ENCODE data around the gene C19orf12. TPM values are rescaled to one million over a fixed set of nuclear protein-coding genes. Genes with fewer than 3 reads are reported as not detected.

C19orf12 gene
- total RNA-seq, 1 experiment from 2014 or later: 17.5 TPM

- no peaks in the 10 kb centered on the region for H3K9me3 Mint-ChIP-seq
- Histone ChIP-seq H4K91ac (ENCODE audit: insufficient read length, low read depth, low read length) (no peak overlapping the region), H2AFZ (ENCODE audit: low read length) (no peak overlapping the region), H3K4ac (ENCODE audit: low read depth, low read length) (no peak overlapping the region), H2BK15ac (ENCODE audit: low read depth, low read length) (no peak overlapping the region), H4K8ac (replicated peaks; ENCODE audit: insufficient read length, low read depth, low read length) (no peak overlapping the region), H4K5ac (ENCODE audit: insufficient read length, low read depth, low read length) (no peak overlapping the region), H2BK20ac (ENCODE audit: low read depth, low read length, poor library complexity, severe bottlenecking) (no peak overlapping the region), H2AK5ac (ENCODE audit: insufficient read length, low read length) (no peak overlapping the region), H4K20me1 (ENCODE audit: control insufficient read depth, insufficient read depth, insufficient read length) (no peaks in the 10 kb centered on the region), H3K4me2 (ENCODE audit: insufficient read depth, insufficient read length, low read length) (no peak overlapping the region), H3K18ac (ENCODE audit: insufficient read length, low read depth, low read length) (no peak overlapping the region), H2BK12ac (ENCODE audit: insufficient read length, low read depth, low read length) (no peak overlapping the region), H3T11ph (ENCODE audit: low read length) (no peak overlapping the region), H3K23me2 (ENCODE audit: insufficient read length, low read depth, low read length, poor library complexity, severe bottlenecking) (no peaks in the 10 kb centered on the region), H3K9me3 (ENCODE audit: control insufficient read depth, low read depth, low read length) (no peaks in the 10 kb centered on the region), H3K79me2 (ENCODE audit: insufficient read depth, low read length) (peaks cover 2% of the 10 kb centered on the region; the same call in 1 of the 2 replicates), H3K4me1 (ENCODE audit: insufficient read depth, low read length) (no peaks in the 10 kb centered on the region), H3K79me1 (ENCODE audit: insufficient read depth, low read depth, low read length, poor library complexity, severe bottlenecking) (peaks cover 3% of the 10 kb centered on the region), H3K9ac (ENCODE audit: extremely low read depth, insufficient read length, low read length) (no peak overlapping the region), H3K56ac (ENCODE audit: insufficient read length, low read depth, low read length) (no peak overlapping the region), H2BK120ac (ENCODE audit: low read depth, low read length, poor library complexity, severe bottlenecking) (no peak overlapping the region), H2BK5ac (ENCODE audit: insufficient read length, low read length) (no peak overlapping the region), H3K23ac (ENCODE audit: insufficient read length, low read depth, low read length) (no peak overlapping the region), H3K14ac (ENCODE audit: insufficient read depth, low read length) (no peak overlapping the region), H3K27me3 (ENCODE audit: insufficient read depth, low read length) (no peaks in the 10 kb centered on the region), H3K27ac (ENCODE audit: insufficient read length, low read depth, low read length) (no peak overlapping the region)
- WGBS (ENCODE audit: extremely low coverage, insufficient read length, low lambda C conversion rate): no CpG with 5 or more reads among the region's 11 CpGs
- peaks cover 0 to 12% (median 4%) of the 10 kb centered on the region in 3 experiments; a peak in 5 of 7 replicates for H3K36me3 Mint-ChIP-seq (ENCODE audit: insufficient read depth in 1 of 3, low read depth in 3 of 3)
- peak overlapping the region in 1 of 2 experiments; percentile 48; a peak in 1 of 5 replicates for H3K4me3 Mint-ChIP-seq
- H3K27me3 Mint-ChIP-seq (ENCODE audit: low read depth): peaks cover 1% of the 10 kb centered on the region
- no peak for TF ChIP-seq CTCF (conservative IDR thresholded peaks at IDR 0.05)
- H3K4me1 Mint-ChIP-seq: peaks cover 0 to 3% of the 10 kb centered on the region in 2 experiments; a peak in 1 of 4 replicates
- H3K27ac Mint-ChIP-seq: peak overlapping the region in 1 of 3 experiments; percentile 51; a peak in 1 of 7 replicates
- DNase-seq: no peak
Observed at GRCh38 chr19:29672933-29673336, 42.1 kb downstream of the C19orf12 start.
